Ovary (tissue), 3 donors: ENCODE data around the gene COL28A1.

Experiments
- CTCF ChIP-seq, 3 donors: fragments of 450-650 bp in 2 of 3; fragments of 200-600 bp in 1 of 3; IDR thresholded peaks; one replicate each; pipeline versions ENCODE4 v1.5.1 to v1.8.0; 2016 to 2022; ENCODE audit warnings: antibody characterized with exemption in 3 of 3, mild to moderate bottlenecking in 1 of 3
- POLR2A ChIP-seq: fragments of 450-650 bp; IDR thresholded peaks from one replicate; pipeline ENCODE4 v1.6.1; 2017; ENCODE audit warnings: antibody characterized with exemption, mild to moderate bottlenecking, moderate library complexity
- donor health status: DM: no; HTN: no; CAD: no.

GRCh38 chr7:7421826-7422225 lies 113.8 kb downstream of the COL28A1 start:
- TF ChIP-seq CTCF (IDR thresholded peaks at IDR 0.05) (no peak), POLR2A (no peak)
